Common myeloid progenitor, CD34-positive (primary cell): ENCODE measurements around the gene LENG9.
"Not testable (repeated sequence)": the region's sequence is repeated elsewhere in the genome, so short reads cannot be mapped to it uniquely, and the experiment has no call there.

Experiments
- CTCF ChIA-PET: fragments of 350-600 bp; sonication (Branson Sonifier 250); formaldehyde crosslinking; loops from one replicate; lab custom pipeline; 2021; ENCODE audit warnings: antibody characterized with exemption; lab: Charles Lee
- POLR2A ChIA-PET: fragments of 350-600 bp; sonication (Branson Sonifier 250); formaldehyde crosslinking; loops from one replicate; lab custom pipeline; 2021; ENCODE audit warnings: antibody characterized with exemption; lab: Charles Lee
- DNase-seq, 3 donors: peaks; one replicate each; pipeline versions ENCODE4 v3.0.0 to v3.0.0-alpha.2; 2013
- H3K27ac ChIP-seq, 2 experiments: 1 replicate in 1 of 2; 2 replicates in 1 of 2; pipeline ENCODE4 v1.7.0; 2013; ENCODE audit warnings: inconsistent platforms in 2 of 2, low read length in 2 of 2, mild to moderate bottlenecking in 2 of 2, low read depth in 1 of 2, moderate library complexity in 1 of 2; ENCODE audit not compliant: severe bottlenecking in 2 of 2, insufficient read depth in 1 of 2, poor library complexity in 1 of 2
- H3K27me3 ChIP-seq, 5 experiments: replicated peaks in 2 of 5; 1 replicate in 3 of 5; 2 replicates in 2 of 5; pipeline versions ENCODE4 v1.6.1 to v1.7.0; 2013; ENCODE audit warnings: low read length in 4 of 5, mild to moderate bottlenecking in 2 of 5, moderate library complexity in 2 of 5, inconsistent platforms in 1 of 5; ENCODE audit not compliant: insufficient read depth in 5 of 5, control insufficient read depth in 4 of 5
- H3K36me3 ChIP-seq, 4 experiments: 1 replicate in 2 of 4; 2 replicates in 2 of 4; pipeline versions ENCODE4 v1.6.1 to v1.7.0; 2013; ENCODE audit warnings: low read length in 3 of 4, control low read depth in 1 of 4, mild to moderate bottlenecking in 1 of 4; ENCODE audit not compliant: control insufficient read depth in 4 of 4, insufficient read depth in 4 of 4
- H3K4me1 ChIP-seq, 4 experiments: 1 replicate in 3 of 4; 2 replicates in 1 of 4; pipeline versions ENCODE4 v1.6.1 to v1.7.1; 2013; ENCODE audit warnings: low read length in 3 of 4, mild to moderate bottlenecking in 3 of 4, control low read depth in 1 of 4, inconsistent platforms in 1 of 4, moderate library complexity in 1 of 4; ENCODE audit not compliant: control insufficient read depth in 4 of 4, insufficient read depth in 4 of 4; ENCODE audit errors: control extremely low read depth in 1 of 4
- H3K4me3 ChIP-seq, 7 experiments: 1 replicate in 4 of 7; 2 replicates in 3 of 7; pipeline versions ENCODE4 v1.5.1 to v1.7.0; 2013; ENCODE audit warnings: mild to moderate bottlenecking in 7 of 7, low read length in 6 of 7, moderate library complexity in 6 of 7, inconsistent platforms in 2 of 7, low read depth in 2 of 7, control low read depth in 1 of 7; ENCODE audit not compliant: insufficient read depth in 4 of 7, control insufficient read depth in 1 of 7; ENCODE audit errors: extremely low read depth in 1 of 7
- H3K9me3 ChIP-seq, 5 experiments: 1 replicate in 4 of 5; 2 replicates in 1 of 5; pipeline versions ENCODE4 v1.6.1 to v1.7.1; 2013; ENCODE audit warnings: low read length in 4 of 5, mild to moderate bottlenecking in 2 of 5, inconsistent platforms in 1 of 5, low read depth in 1 of 5, moderate library complexity in 1 of 5; ENCODE audit not compliant: control insufficient read depth in 4 of 5, insufficient read depth in 2 of 5; ENCODE audit errors: control extremely low read depth in 1 of 5
- WGBS: methylation state at CpG from one replicate; pipeline ENCODE4 v1.1.5; 2013; ENCODE audit not compliant: insufficient coverage; 5-methylcytosine and 5-hydroxymethylcytosine counted together

The LENG9 gene

DNA sequence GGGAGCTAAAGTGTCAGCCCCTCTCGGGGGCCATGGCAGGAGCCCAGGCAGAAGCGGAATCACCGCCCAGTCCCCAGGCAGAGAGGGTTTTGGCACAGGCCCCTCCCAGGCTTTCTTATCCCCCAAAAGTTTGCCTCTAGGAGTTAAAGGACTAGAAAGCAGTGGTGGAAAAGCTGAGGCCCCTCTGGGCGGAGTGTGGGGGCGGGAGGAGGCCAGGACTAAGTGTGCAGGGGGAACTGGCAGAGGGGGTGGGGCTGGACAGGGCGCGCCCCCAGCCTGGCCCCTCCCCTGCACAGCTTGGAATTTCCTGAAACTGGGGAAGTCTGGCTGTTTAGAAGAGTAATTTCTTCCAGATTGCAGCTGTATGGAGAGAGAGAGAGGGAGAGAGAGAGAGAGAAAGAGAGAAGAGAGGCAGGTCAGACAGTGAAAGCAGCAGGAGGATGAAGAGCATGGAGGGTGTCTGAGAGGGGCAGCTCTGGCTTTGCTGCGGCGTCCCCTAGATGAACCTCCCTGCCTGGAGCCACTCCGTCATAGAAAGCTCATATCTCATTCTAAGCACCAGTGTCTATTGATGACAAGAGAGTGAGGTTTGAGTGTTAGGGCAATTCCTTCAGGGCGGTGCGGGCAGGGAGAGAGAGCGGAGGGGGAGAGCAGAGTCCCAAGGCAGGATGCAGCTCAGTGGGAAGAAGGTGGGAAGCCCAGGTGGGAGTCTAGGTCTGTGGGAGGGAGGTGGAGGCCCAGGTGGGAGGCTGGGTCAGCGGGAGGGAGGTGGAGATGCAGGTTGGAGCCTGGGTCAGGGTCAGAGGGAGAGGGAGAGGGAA lies 9.7 kb upstream of the LENG9 start, which contains the start of gene CDC42EP5:
Gene CDC42EP5 (minus strand): TSS at position 226 of the 821 bp plus-strand sequence. CDS start 7,749 bp downstream, outside the sequence.
- Histone ChIP-seq H3K27me3 (peaks cover 5 to 32% (median 9%) of the 10 kb centered on the region in 5 experiments), H3K36me3 (no peaks in the 10 kb centered on the region), H3K27ac (no peak within 1 kb of the TSS), H3K4me1 (peaks cover 6 to 22% (median 18%) of the 10 kb centered on the region in 4 experiments), H3K9me3 (no peaks in the 10 kb centered on the region), H3K4me3 (peak within 1 kb of the TSS in 4 of 7 experiments; percentile 15 to 48 (median 34))
- ChIA-PET POLR2A (interaction anchor here (0.6 kb wide), 1 partner anchor 1075 kb away, joined by 3 read pairs; no protein-coding TSS in a partner anchor), CTCF (interaction anchor here (0.8 to 1.3 kb wide), 2 partner anchors 157 to 201 kb away, joined by 4 read pairs; partner anchors contain the start of gene LILRB1)
- 16% methylated on average over 12 of the region's 14 CpGs for WGBS
- peak in 2 of 3 donors; percentile 45 to 64 for DNase-seq

DNA sequence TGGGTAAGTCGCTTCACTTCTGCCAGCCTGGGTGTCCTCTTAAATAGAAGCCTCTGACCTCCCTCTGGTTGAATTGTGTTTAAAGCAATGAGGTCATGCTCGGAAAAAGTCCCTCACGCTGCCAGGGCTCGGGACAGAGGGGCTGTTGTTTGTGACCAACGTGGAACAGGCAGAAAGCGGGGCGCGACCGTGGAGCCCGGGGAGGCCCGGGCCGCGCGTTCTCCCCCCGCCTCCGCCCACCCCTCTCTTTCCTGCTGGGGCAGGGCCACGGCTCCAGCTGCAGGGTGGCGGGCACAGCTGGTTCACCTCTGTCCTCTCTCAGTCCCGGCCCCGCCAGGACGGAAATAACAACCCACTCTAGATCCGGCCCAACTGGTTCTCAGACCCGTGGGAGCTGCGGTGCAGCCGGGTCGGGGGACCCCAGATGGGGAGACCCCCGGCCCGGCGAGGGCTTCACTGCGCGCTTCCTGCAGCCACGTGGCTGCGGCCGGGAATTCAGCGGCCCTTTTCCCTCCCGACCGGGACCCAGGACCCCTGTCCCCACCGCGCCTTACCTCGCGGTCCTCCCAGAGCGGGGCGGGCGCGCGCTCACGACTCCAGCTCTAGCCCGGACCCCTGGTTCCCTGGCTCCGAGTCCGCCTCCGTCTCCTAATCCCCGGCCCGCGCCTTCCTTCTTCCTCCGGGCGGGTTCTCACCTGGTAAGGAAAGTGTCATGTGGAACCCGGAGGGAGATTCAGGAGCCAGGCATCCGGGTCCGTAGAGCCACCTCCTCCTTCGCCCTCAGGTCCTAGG lies 7.6 kb upstream of the LENG9 start:
- no peaks in the 10 kb centered on the region for H3K36me3 ChIP-seq
- peak overlapping the region in 5 of 7 experiments; percentile 29 to 64 (median 57) for H3K4me3 ChIP-seq
- H3K4me1 ChIP-seq, result peaks cover 6 to 22% (median 18%) of the 10 kb centered on the region in 4 experiments
- POLR2A ChIA-PET, result no interaction called here
- DNase-seq, result peak in 2 of 3 donors; percentile 51 to 57
- no peak overlapping the region for H3K27ac ChIP-seq
- H3K27me3 ChIP-seq, result peaks cover 5 to 35% (median 8%) of the 10 kb centered on the region in 5 experiments
- WGBS, result 1% methylated on average over 57 of the region's 60 CpGs
- CTCF ChIA-PET, result interaction anchor here (0.7 kb wide), 1 partner anchor 28 kb away, joined by 3 read pairs; no protein-coding TSS in a partner anchor
- H3K9me3 ChIP-seq, result no peaks in the 10 kb centered on the region

- DNase-seq, result no peak
- 91% methylated on average over 9 of the region's 10 CpGs for WGBS
- ChIA-PET CTCF (interaction anchor here (0.7 to 1.4 kb wide), 2 partner anchors 9 to 27 kb away, joined by 3 to 4 read pairs; no protein-coding TSS in a partner anchor), POLR2A (interaction anchor here (0.6 kb wide), 1 partner anchor 621 kb away, joined by 3 read pairs; no protein-coding TSS in a partner anchor)
- H3K9me3 ChIP-seq, result no peaks in the 10 kb centered on the region
- H3K27me3 ChIP-seq, result peaks cover 5 to 37% (median 11%) of the 10 kb centered on the region in 5 experiments
- H3K36me3 ChIP-seq, result no peaks in the 10 kb centered on the region
- peaks cover 6 to 23% (median 18%) of the 10 kb centered on the region in 4 experiments for H3K4me1 ChIP-seq
- H3K27ac ChIP-seq, result no peak overlapping the region
- H3K4me3 ChIP-seq, result peak overlapping the region in 5 of 7 experiments; percentile 29 to 64 (median 57)
Measured at GRCh38 chr19:54470276-54470887, 6.8 kb upstream of the LENG9 start.

DNA sequence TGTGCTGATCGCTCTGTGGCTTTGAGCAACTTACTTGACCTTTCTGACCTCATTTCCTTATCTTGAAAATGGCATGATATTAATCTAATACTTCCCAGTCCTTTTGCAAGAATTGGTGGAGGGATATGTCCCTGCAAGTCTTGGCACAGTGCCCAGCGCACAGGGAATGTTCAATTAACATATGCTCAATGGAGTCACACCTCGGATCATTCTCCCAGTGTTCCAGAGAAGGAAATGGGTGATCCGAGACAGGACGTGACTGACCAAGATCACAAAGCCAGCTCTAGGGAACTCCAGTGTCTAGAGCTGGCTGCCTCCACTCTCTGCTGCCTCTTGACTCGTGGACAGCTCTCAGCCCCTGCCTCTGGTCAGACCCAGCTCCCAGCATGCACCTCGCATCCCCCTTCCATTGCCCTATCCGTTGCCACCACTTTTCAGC lies 5.9 kb upstream of the LENG9 start:
- 89% methylated on average over 7 of the region's 8 CpGs for WGBS
- Histone ChIP-seq H3K4me1 (peaks cover 6 to 30% (median 23%) of the 10 kb centered on the region in 4 experiments), H3K36me3 (no peaks in the 10 kb centered on the region), H3K4me3 (no peak overlapping the region), H3K27me3 (peaks cover 5 to 37% (median 11%) of the 10 kb centered on the region in 5 experiments), H3K9me3 (no peaks in the 10 kb centered on the region), H3K27ac (no peak overlapping the region)
- CTCF ChIA-PET, result interaction anchor here (1.1 to 1.4 kb wide), 2 partner anchors 10 to 26 kb away, joined by 3 to 4 read pairs; no protein-coding TSS in a partner anchor
- POLR2A ChIA-PET, result no interaction called here
- no peak for DNase-seq

- DNase-seq, POLR2A ChIA-PET, CTCF ChIA-PET, H3K27ac ChIP-seq, H3K9me3 ChIP-seq, H3K4me3 ChIP-seq: not testable (repeated sequence)
- WGBS, result 100% methylated on average over 11 of the region's 14 CpGs
- Histone ChIP-seq H3K4me1 (peaks cover 6 to 43% (median 37%) of the 10 kb centered on the region in 4 experiments), H3K36me3 (peaks cover 0 to 14% (median 6%) of the 10 kb centered on the region in 4 experiments), H3K27me3 (peaks cover 5 to 25% (median 11%) of the 10 kb centered on the region in 5 experiments)
Measured at GRCh38 chr19:54466110-54466480, 2.5 kb upstream of the LENG9 start.

GRCh38 chr19:54465426-54466109 lies 2.0 kb upstream of the LENG9 start:
- POLR2A ChIA-PET, result no interaction called here
- Histone ChIP-seq H3K9me3 (no peaks in the 10 kb centered on the region), H3K27ac (no peak overlapping the region), H3K4me3 (peak overlapping the region in 3 of 7 experiments; percentile 4 to 91 (median 19)), H3K27me3 (peaks cover 3 to 20% (median 7%) of the 10 kb centered on the region in 5 experiments), H3K4me1 (peaks cover 3 to 38% (median 32%) of the 10 kb centered on the region in 4 experiments), H3K36me3 (peaks cover 0 to 19% (median 8%) of the 10 kb centered on the region in 4 experiments)
- DNase-seq, result no peak
- CTCF ChIA-PET, result no interaction called here
- WGBS, result 69% methylated on average over 45 of the region's 49 CpGs
